NCI-H1436 treated with DMSO at 0.1 percent for 48 hours (cell line): ENCODE results near the gene ROBO1.

ENCODE experiments used
- DNase-seq: peaks from one replicate; lab custom pipeline; 2025; lab: John Stamatoyannopoulos, UW

The ROBO1 gene

GRCh38 chr3:79012530-79012913 is 755.3 kb downstream of the ROBO1 start:
- DNase-seq = no peak

GRCh38 chr3:79011821-79012529 is 755.8 kb downstream of the ROBO1 start:
- DNase-seq = no peak

- DNase-seq = no peak
Observed at GRCh38 chr3:79009861-79010260, 757.9 kb downstream of the ROBO1 start.

GRCh38 chr3:79006077-79006476 is 761.7 kb downstream of the ROBO1 start:
- no peak for DNase-seq

- DNase-seq = no peak
Observed at GRCh38 chr3:79005084-79005483, 762.7 kb downstream of the ROBO1 start.

GRCh38 chr3:79003994-79004393 is 763.8 kb downstream of the ROBO1 start:
- DNase-seq = no peak

GRCh38 chr3:79002465-79003372 is 765.1 kb downstream of the ROBO1 start:
- DNase-seq = no peak

- no peak for DNase-seq
Observed at GRCh38 chr3:79001255-79001654, 766.5 kb downstream of the ROBO1 start.

GRCh38 chr3:78999139-78999538 is 768.7 kb downstream of the ROBO1 start:
- no peak for DNase-seq

- DNase-seq = no peak
Observed at GRCh38 chr3:78995087-78995486, 772.7 kb downstream of the ROBO1 start.

- DNase-seq = no peak
Observed at GRCh38 chr3:78994174-78995027, 773.4 kb downstream of the ROBO1 start.

- DNase-seq = no peak
Observed at GRCh38 chr3:78993375-78993774, 774.4 kb downstream of the ROBO1 start.

- DNase-seq = no peak
Observed at GRCh38 chr3:78992830-78993229, 775.0 kb downstream of the ROBO1 start.

- DNase-seq = no peak
Observed at GRCh38 chr3:78992400-78992799, 775.4 kb downstream of the ROBO1 start.

GRCh38 chr3:78991656-78992055 is 776.1 kb downstream of the ROBO1 start:
- DNase-seq = no peak

GRCh38 chr3:78990156-78990555 is 777.6 kb downstream of the ROBO1 start:
- DNase-seq = no peak

GRCh38 chr3:78988324-78988723 is 779.5 kb downstream of the ROBO1 start:
- DNase-seq = no peak

- no peak for DNase-seq
Observed at GRCh38 chr3:78986416-78987101, 781.2 kb downstream of the ROBO1 start.

- DNase-seq = no peak
Observed at GRCh38 chr3:78985981-78986380, 781.8 kb downstream of the ROBO1 start.

GRCh38 chr3:78979028-78979427 is 788.8 kb downstream of the ROBO1 start:
- DNase-seq = no peak

GRCh38 chr3:78978037-78978436 is 789.8 kb downstream of the ROBO1 start:
- DNase-seq = no peak

- DNase-seq = no peak
Observed at GRCh38 chr3:78977073-78977472, 790.7 kb downstream of the ROBO1 start.
